ENCODE measurements around the gene YIF1A.

YIF1A gene

GRCh38 chr11:66334605-66335442 lies 45.9 kb upstream of the YIF1A start:
- Histone ChIP-seq H3K9me3 (ENCODE audit: severe bottlenecking) (no peaks in the 10 kb centered on the region), H3K4me3 (ENCODE audit: severe bottlenecking) (peak overlapping the region; percentile 61), H3K27me3 (ENCODE audit: insufficient read depth, poor library complexity, severe bottlenecking) (no peaks in the 10 kb centered on the region), H3K36me3 (ENCODE audit: low read depth) (peaks cover 52% of the 10 kb centered on the region), H3K4me1 (ENCODE audit: insufficient read depth, poor library complexity, severe bottlenecking) (peaks cover 40% of the 10 kb centered on the region), H3K27ac (ENCODE audit: poor library complexity, severe bottlenecking) (peak overlapping the region; percentile 95)
- TF ChIP-seq CTCF (IDR thresholded peaks at IDR 0.05; ENCODE audit: poor library complexity, severe bottlenecking), result no peak
- ATAC-seq (ENCODE audit: low read depth) (no peak), DNase-seq (ENCODE audit: low spot score) (peak; percentile 68)

GRCh38 chr11:66333896-66334604 lies 45.1 kb upstream of the YIF1A start:
- DNase-seq (ENCODE audit: low spot score), result no peak
- Histone ChIP-seq H3K27ac (ENCODE audit: poor library complexity, severe bottlenecking) (peak overlapping the region; percentile 95), H3K9me3 (ENCODE audit: severe bottlenecking) (no peaks in the 10 kb centered on the region), H3K4me1 (ENCODE audit: insufficient read depth, poor library complexity, severe bottlenecking) (peaks cover 32% of the 10 kb centered on the region), H3K36me3 (ENCODE audit: low read depth) (peaks cover 49% of the 10 kb centered on the region), H3K27me3 (ENCODE audit: insufficient read depth, poor library complexity, severe bottlenecking) (no peaks in the 10 kb centered on the region), H3K4me3 (ENCODE audit: severe bottlenecking) (no peak overlapping the region)
- TF ChIP-seq CTCF (IDR thresholded peaks at IDR 0.05; ENCODE audit: poor library complexity, severe bottlenecking), result no peak
- no peak for ATAC-seq (ENCODE audit: low read depth)

DNA sequence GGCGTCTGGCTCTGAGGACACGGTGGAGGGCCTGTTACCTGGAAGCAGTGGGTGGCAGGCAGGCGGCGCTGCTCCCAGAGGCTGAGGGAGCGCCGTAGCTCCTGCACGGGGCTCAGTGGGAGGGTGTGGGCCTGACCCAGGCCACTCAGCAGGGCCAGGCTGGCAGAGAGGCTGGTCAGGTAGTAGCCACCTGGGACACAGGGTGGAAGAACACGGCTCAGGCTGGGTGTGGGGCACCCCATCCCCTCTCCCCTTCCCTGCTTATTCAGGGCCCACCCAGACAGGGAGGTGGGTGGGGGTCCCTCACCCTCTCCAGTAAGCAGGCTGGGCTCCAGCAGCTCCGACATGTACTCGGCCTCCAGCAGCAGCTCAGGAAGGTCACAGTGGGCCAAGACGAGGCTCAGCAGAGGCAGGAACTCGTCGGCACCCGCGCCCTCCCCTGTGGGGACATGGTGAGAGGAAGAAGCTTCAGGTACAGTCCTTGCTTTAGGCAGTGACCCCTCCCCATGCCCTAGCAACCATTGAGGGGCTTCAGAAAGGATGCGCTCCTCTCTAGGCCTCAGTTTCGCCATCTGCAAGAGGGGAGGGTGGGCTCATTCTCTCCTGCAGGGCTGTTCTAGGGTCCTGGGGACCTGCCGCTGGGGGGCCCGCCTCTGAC lies 44.4 kb upstream of the YIF1A start:
- ATAC-seq (ENCODE audit: low read depth) (no peak), DNase-seq (ENCODE audit: low spot score) (peak; percentile 59)
- no peak for TF ChIP-seq CTCF (IDR thresholded peaks at IDR 0.05; ENCODE audit: poor library complexity, severe bottlenecking)
- H3K4me1 ChIP-seq (ENCODE audit: insufficient read depth, poor library complexity, severe bottlenecking), result peaks cover 29% of the 10 kb centered on the region
- no peak overlapping the region for H3K27ac ChIP-seq (ENCODE audit: poor library complexity, severe bottlenecking)
- peaks cover 43% of the 10 kb centered on the region for H3K36me3 ChIP-seq (ENCODE audit: low read depth)
- no peaks in the 10 kb centered on the region for H3K27me3 ChIP-seq (ENCODE audit: insufficient read depth, poor library complexity, severe bottlenecking)
- H3K9me3 ChIP-seq (ENCODE audit: severe bottlenecking), result no peaks in the 10 kb centered on the region
- H3K4me3 ChIP-seq (ENCODE audit: severe bottlenecking), result no peak overlapping the region

DNA sequence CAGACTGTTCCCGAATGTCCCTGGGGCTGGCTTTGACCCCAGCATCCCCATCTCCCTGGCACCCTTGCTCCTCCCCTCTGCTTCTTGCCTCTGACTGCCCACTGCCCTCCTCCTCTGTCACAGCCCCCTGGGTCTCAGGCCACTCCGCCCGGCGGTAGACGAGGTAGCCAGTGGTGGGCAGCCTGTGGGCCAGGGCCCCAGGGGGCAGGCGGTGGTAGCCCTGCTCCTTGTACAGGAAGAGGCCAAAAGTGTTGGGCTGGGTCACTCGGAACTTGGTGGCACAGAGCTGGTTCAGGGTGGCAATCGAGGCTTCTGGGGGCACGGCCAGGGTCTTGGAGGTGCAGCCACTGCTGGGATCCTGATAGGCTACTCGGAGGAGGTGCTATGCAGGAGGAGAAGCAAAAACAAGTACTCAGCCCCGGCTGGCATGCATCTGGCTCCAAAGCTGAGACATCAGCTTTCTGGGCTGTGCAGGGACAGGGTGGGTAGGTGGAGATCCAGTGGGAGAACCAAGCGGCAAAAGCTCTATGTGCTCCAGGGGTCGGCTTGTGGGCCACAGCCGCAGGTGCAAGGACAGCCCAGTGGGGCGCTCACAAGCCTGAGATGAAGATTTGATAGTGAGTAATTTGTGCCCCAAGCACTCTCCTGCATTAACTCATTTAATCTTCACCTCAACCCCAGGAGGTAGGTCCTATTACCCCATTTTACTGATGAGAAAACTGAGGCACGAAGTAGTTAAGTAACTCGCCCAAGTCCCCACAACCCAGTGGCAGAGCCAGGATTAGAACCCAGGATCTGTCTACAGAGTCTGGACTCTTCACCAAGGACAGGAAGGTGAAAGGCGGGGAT lies 43.7 kb upstream of the YIF1A start:
- Histone ChIP-seq H3K4me1 (ENCODE audit: insufficient read depth, poor library complexity, severe bottlenecking) (peaks cover 30% of the 10 kb centered on the region), H3K27ac (ENCODE audit: poor library complexity, severe bottlenecking) (no peak overlapping the region), H3K4me3 (ENCODE audit: severe bottlenecking) (no peak overlapping the region), H3K36me3 (ENCODE audit: low read depth) (peaks cover 42% of the 10 kb centered on the region), H3K9me3 (ENCODE audit: severe bottlenecking) (no peaks in the 10 kb centered on the region), H3K27me3 (ENCODE audit: insufficient read depth, poor library complexity, severe bottlenecking) (no peaks in the 10 kb centered on the region)
- no peak for ATAC-seq (ENCODE audit: low read depth)
- DNase-seq (ENCODE audit: low spot score), result peak; percentile 36
- TF ChIP-seq CTCF (IDR thresholded peaks at IDR 0.05; ENCODE audit: poor library complexity, severe bottlenecking), result no peak

Measured in RWPE2 (cell line).